Activated naive CD8-positive, alpha-beta T cell treated with anti-CD3 and anti-CD28 coated beads, Interleukin-2, amount 50 U/mL, for 16 hours (primary cell): ENCODE measurements around the gene FBH1.
A peak's percentile ranks its signal among the peaks of the same experiment; 100 is the strongest.
"Not testable (repeated sequence)": the region's sequence is repeated elsewhere in the genome, so short reads cannot be mapped to it uniquely, and the experiment has no call there.

ENCODE experiments used
- DNase-seq: peaks from one replicate; pipeline ENCODE4 v3.0.0-alpha.2; 2020; ENCODE audit warnings: low read depth, low spot score

The FBH1 gene

GRCh38 chr10:5889624-5890451 is at the start of gene FBH1, which contains the start of gene ANKRD16:
TSS of gene FBH1 (plus strand) at chr10:5890243. CDS start at chr10:5890346, 103 bp downstream.
TSS of gene ANKRD16 (minus strand) at chr10:5889893. CDS start at chr10:5889354, 539 bp downstream.
- peak; percentile 95 for DNase-seq

- no peak for DNase-seq
These were observed 49.4 kb upstream of the FBH1 start for GRCh38 chr10:5840314-5841307.

- DNase-seq: no peak
These were observed 48.1 kb upstream of the FBH1 start for GRCh38 chr10:5841965-5842364.

- DNase-seq: no peak
These were observed 46.2 kb upstream of the FBH1 start for GRCh38 chr10:5843686-5844344.

- DNase-seq: no peak
These were observed 45.5 kb upstream of the FBH1 start for GRCh38 chr10:5844345-5845055.

- DNase-seq: not testable (repeated sequence)
These were observed 43.4 kb upstream of the FBH1 start for GRCh38 chr10:5846667-5847066.

- DNase-seq: no peak
These were observed 35.9 kb upstream of the FBH1 start for GRCh38 chr10:5854131-5854475.

- no peak for DNase-seq
These were observed 33.9 kb upstream of the FBH1 start for GRCh38 chr10:5855979-5856700.

- no peak for DNase-seq
These were observed 33.4 kb upstream of the FBH1 start for GRCh38 chr10:5856701-5857004.

- DNase-seq: no peak
These were observed 31.2 kb upstream of the FBH1 start for GRCh38 chr10:5858811-5859210.

- no peak for DNase-seq
These were observed 30.0 kb upstream of the FBH1 start for GRCh38 chr10:5860066-5860465.

GRCh38 chr10:5862360-5862961 is 27.6 kb upstream of the FBH1 start:
- no peak for DNase-seq

GRCh38 chr10:5862981-5863685 is 26.9 kb upstream of the FBH1 start:
- not testable (repeated sequence) for DNase-seq

- not testable (repeated sequence) for DNase-seq
These were observed 23.5 kb upstream of the FBH1 start for GRCh38 chr10:5866451-5867081.

GRCh38 chr10:5867091-5867615 is 22.9 kb upstream of the FBH1 start:
- not testable (repeated sequence) for DNase-seq

- not testable (repeated sequence) for DNase-seq
These were observed 21.7 kb upstream of the FBH1 start for GRCh38 chr10:5868383-5868782.

- no peak for DNase-seq
These were observed 20.9 kb upstream of the FBH1 start for GRCh38 chr10:5869156-5869555.

- DNase-seq: no peak
These were observed 18.4 kb upstream of the FBH1 start for GRCh38 chr10:5871596-5871995.

GRCh38 chr10:5873515-5873995 is 16.5 kb upstream of the FBH1 start:
- DNase-seq: peak; percentile 36
